GM12878 (cell line): ENCODE measurements around the gene COL21A1. TPM values are rescaled to one million over a fixed set of nuclear protein-coding genes. Genes with fewer than 3 reads are reported as not detected.

ENCODE experiments used
- ATAC-seq: fragments of 200-7000 bp; cut with Tn5 transposase; 3 replicates; pipeline ENCODE4 v1.9.1; 2020; ENCODE audit warnings: mild to moderate bottlenecking, moderate library complexity
- BruUV-seq: library from RNA; stranded (reverse); fragments of 400-500 nt; replicated peaks from 2 replicates; lab custom pipeline; 2021; lab: Mats Ljungman, UMichigan
- CTCF ChIA-PET: fragments of 300-600 bp; sonication (Branson Sonifier 250); formaldehyde crosslinking; extraction: SDS; loops from one replicate; lab custom pipeline; 2021; ENCODE audit warnings: inconsistent platforms; lab: Yijun Ruan, JAX
- POLR2A ChIA-PET: fragments of 350-600 bp; formaldehyde crosslinking; extraction: SDS; loops from one replicate; lab custom pipeline; 2021; ENCODE audit warnings: inconsistent platforms; lab: Charles Lee
- RAD21 ChIA-PET: fragments of 300-600 bp; sonication (Branson Sonifier 250); formaldehyde crosslinking; loops from one replicate; lab custom pipeline; 2023; ENCODE audit warnings: antibody characterized with exemption; ENCODE audit not compliant: unreplicated experiment; lab: Charles Lee
- SMC1A ChIA-PET: fragments of 300-600 bp; sonication (Branson Sonifier 250); formaldehyde crosslinking; loops from one replicate; lab custom pipeline; 2023; ENCODE audit not compliant: unreplicated experiment, uncharacterized antibody; lab: Charles Lee
- DNase-seq: peaks from one replicate; pipeline ENCODE4 v3.0.0-alpha.2; 2011; ENCODE audit warnings: low read depth, low spot score
- FAIRE-seq: peaks from 3 replicates; lab custom pipeline; 2011; peaks lifted over from hg19 to GRCh38; lab: Jason Lieb, UNC
- H2AFZ ChIP-seq: 2 replicates; pipeline ENCODE4 v1.6.0; 2011; ENCODE audit warnings: low read depth, low read length, control low read depth; ENCODE audit not compliant: control insufficient read depth
- H3K27ac ChIP-seq: 2 replicates; pipeline ENCODE4 v1.5.1; 2011; ENCODE audit warnings: control low read depth; ENCODE audit not compliant: control insufficient read depth, insufficient read depth
- H3K27me3 ChIP-seq, 2 experiments: replicated peaks in 1 of 2; 2 replicates each; pipeline versions ENCODE4 v1.6.0 to v1.6.1; 2011; ENCODE audit warnings: low read length in 1 of 2; ENCODE audit not compliant: control insufficient read depth in 2 of 2, insufficient read depth in 2 of 2
- H3K36me3 ChIP-seq, 2 experiments: 2 replicates each; pipeline ENCODE4 v1.5.1; 2011; ENCODE audit warnings: low read length in 1 of 2; ENCODE audit not compliant: control insufficient read depth in 2 of 2, insufficient read depth in 2 of 2
- H3K4me1 ChIP-seq: 2 replicates; pipeline ENCODE4 v1.6.1; 2011; ENCODE audit warnings: mild to moderate bottlenecking, low read length, moderate library complexity, mixed read lengths; ENCODE audit not compliant: control insufficient read depth, insufficient read depth
- H3K4me2 ChIP-seq: 2 replicates; pipeline ENCODE4 v1.6.0; 2011; ENCODE audit warnings: control low read depth; ENCODE audit not compliant: control insufficient read depth, insufficient read depth
- H3K4me3 ChIP-seq: fragments of 200-600 bp; sonication (generic); 2 replicates; pipeline ENCODE4 v1.5.1; 2016
- H3K79me2 ChIP-seq: 2 replicates; pipeline ENCODE4 v1.6.0; 2011; ENCODE audit warnings: low read length; ENCODE audit not compliant: control insufficient read depth, insufficient read depth
- H3K9ac ChIP-seq: 2 replicates; pipeline ENCODE4 v1.8.0; 2011; ENCODE audit warnings: low read length, control low read depth, mixed read lengths; ENCODE audit not compliant: control insufficient read depth, insufficient read depth
- H3K9me3 ChIP-seq: replicated peaks from 3 replicates; pipeline ENCODE4 v1.5.1; 2011; ENCODE audit warnings: mild to moderate bottlenecking, low read length; ENCODE audit not compliant: control insufficient read depth, insufficient read depth
- H4K20me1 ChIP-seq: 2 replicates; pipeline ENCODE4 v1.6.0; 2011; ENCODE audit not compliant: control insufficient read depth, insufficient read depth
- CBX3 ChIP-seq: fragments of 200-600 bp; sonication (generic); IDR thresholded peaks from 2 replicates; pipeline ENCODE4 v1.6.1; 2016; ENCODE audit warnings: low read depth, borderline replicate concordance
- DPF2 ChIP-seq: fragments of 450-650 bp; IDR thresholded peaks from 2 replicates; pipeline ENCODE4 v1.6.1; 2017; ENCODE audit warnings: mild to moderate bottlenecking
- MAX ChIP-seq: IDR thresholded peaks from 2 replicates; pipeline ENCODE4 v1.6.1; 2012; ENCODE audit warnings: low read depth, low read length, improper control_type of control experiment
- MEF2A ChIP-seq: IDR thresholded peaks from 2 replicates; pipeline ENCODE4 v1.6.1; 2011; ENCODE audit warnings: low read depth, mild to moderate bottlenecking, low read length, moderate library complexity; ENCODE audit not compliant: insufficient read depth
- PBX3 ChIP-seq: IDR thresholded peaks from 2 replicates; pipeline ENCODE4 v1.6.1; 2011; ENCODE audit warnings: mild to moderate bottlenecking, low read depth, low read length, moderate library complexity; ENCODE audit not compliant: insufficient replicate concordance
- PKNOX1 ChIP-seq: fragments of 450-650 bp; IDR thresholded peaks from 2 replicates; pipeline ENCODE4 v1.6.1; 2016; ENCODE audit warnings: mild to moderate bottlenecking
- RELA ChIP-seq: fragments of 450-650 bp; IDR thresholded peaks from 2 replicates; pipeline ENCODE4 v1.8.0; 2014; ENCODE audit warnings: borderline replicate concordance; ENCODE audit not compliant: partially characterized antibody
- TCF7 ChIP-seq: IDR thresholded peaks from 2 replicates; pipeline ENCODE4 v1.6.1; 2014; ENCODE audit warnings: antibody characterized with exemption, borderline replicate concordance
- ZSCAN29 ChIP-seq: fragments of 450-650 bp; IDR thresholded peaks from 2 replicates; pipeline ENCODE4 v1.6.1; 2017; ENCODE audit warnings: mild to moderate bottlenecking, moderate library complexity
- WGBS: methylation state at CpG from one replicate; pipeline ENCODE4 v1.1.6; 2016; ENCODE audit warnings: low lambda C conversion rate; ENCODE audit not compliant: insufficient replicate concordance, insufficient coverage; ENCODE audit errors: missing lambda C conversion rate; 5-methylcytosine and 5-hydroxymethylcytosine counted together
- in situ Hi-C: fragments of 300-500 bp; cut with MboI; formaldehyde crosslinking; loops from 9 replicates; pipeline ENCODE4 v1.14.3; 2018; ENCODE audit warnings: mixed read lengths
- intact Hi-C: fragments of 100-400 bp; cut with micrococcal nuclease; formaldehyde crosslinking; loops from one replicate; pipeline ENCODE4 v1.14.2; 2022; ENCODE audit not compliant: unreplicated experiment
- polyA plus RNA-seq, 11 experiments: library from polyadenylated mRNA; depleted of rRNA in 4 of 11; unstranded in 6 of 11; stranded (reverse) in 5 of 11; fragments of >200 nt; fragmentation: Nextera tagmentation in 4 of 11; fragmentation: Illumina TruSeq in 1 of 11; extraction: Ambion mirVana in 4 of 11; extraction: Trizol in 1 of 11; gene quantifications; 1 replicate in 1 of 11; 2 replicates in 10 of 11; pipeline versions ENCODE4 v1.2.1 to v1.2.3, GENCODE V29; 2011 to 2016; ENCODE audit warnings: inconsistent platforms in 2 of 11, missing spikeins in 2 of 11, low read depth in 1 of 11
- total RNA-seq, 4 experiments: library from RNA; depleted of rRNA in 3 of 4; stranded (reverse); fragments of >200 nt in 3 of 4; fragmentation: Illumina TruSeq in 1 of 4; extraction: Trizol in 1 of 4; gene quantifications; 2 replicates each; pipeline versions ENCODE4 v1.2.1 to v1.2.3, GENCODE V29; 2013 to 2021
- TF ChIP-seq, protein P1 (sequence below): fragments of 450-650 bp; IDR thresholded peaks from 2 replicates; pipeline ENCODE4 v1.6.1; 2017; ENCODE audit warnings: mild to moderate bottlenecking

Gene COL21A1
- total and polyA plus RNA-seq, 10 of the 15 experiments (the other 5 are each of a cell fraction or from before 2014, with no cell fraction given): 0.10 TPM; not detected in 9

- TF ChIP-seq PKNOX1: no peak
- TF ChIP-seq PBX3: no peak
- TF ChIP-seq CBX3: no peak
- no peak for TF ChIP-seq MEF2A
- TF ChIP-seq DPF2: no peak
- no peak for TF ChIP-seq MAX
- no peak for TF ChIP-seq ZSCAN29
- TF ChIP-seq RELA: no peak
- TF ChIP-seq, all 136 proteins: peak for 0
Measured at GRCh38 chr6:56231827-56232226, 15.6 kb downstream of the COL21A1 start (continued).

GRCh38 chr6:56230976-56231566, 16.3 kb downstream of the COL21A1 start:
- no peak overlapping the region for H3K4me3 ChIP-seq
- ChIA-PET CTCF (interaction anchor here (1.0 kb wide), 1 partner anchor 8 kb away, joined by 4 read pairs; no protein-coding TSS in a partner anchor), POLR2A (no interaction called here), SMC1A (no interaction called here), RAD21 (no interaction called here)
- no peak overlapping the region for H2AFZ ChIP-seq
- H3K27me3 ChIP-seq: no peaks in the 10 kb centered on the region
- no peaks in the 10 kb centered on the region for H3K9me3 ChIP-seq
- DNase-seq: no peak
- no peaks in the 10 kb centered on the region for H3K79me2 ChIP-seq
- no peak for FAIRE-seq
- TF ChIP-seq, protein P1, sequence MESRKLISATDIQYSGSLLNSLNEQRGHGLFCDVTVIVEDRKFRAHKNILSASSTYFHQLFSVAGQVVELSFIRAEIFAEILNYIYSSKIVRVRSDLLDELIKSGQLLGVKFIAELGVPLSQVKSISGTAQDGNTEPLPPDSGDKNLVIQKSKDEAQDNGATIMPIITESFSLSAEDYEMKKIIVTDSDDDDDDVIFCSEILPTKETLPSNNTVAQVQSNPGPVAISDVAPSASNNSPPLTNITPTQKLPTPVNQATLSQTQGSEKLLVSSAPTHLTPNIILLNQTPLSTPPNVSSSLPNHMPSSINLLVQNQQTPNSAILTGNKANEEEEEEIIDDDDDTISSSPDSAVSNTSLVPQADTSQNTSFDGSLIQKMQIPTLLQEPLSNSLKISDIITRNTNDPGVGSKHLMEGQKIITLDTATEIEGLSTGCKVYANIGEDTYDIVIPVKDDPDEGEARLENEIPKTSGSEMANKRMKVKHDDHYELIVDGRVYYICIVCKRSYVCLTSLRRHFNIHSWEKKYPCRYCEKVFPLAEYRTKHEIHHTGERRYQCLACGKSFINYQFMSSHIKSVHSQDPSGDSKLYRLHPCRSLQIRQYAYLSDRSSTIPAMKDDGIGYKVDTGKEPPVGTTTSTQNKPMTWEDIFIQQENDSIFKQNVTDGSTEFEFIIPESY: no peak
- TF ChIP-seq TCF7: no peak
- no peaks in the 10 kb centered on the region for H3K4me1 ChIP-seq
- no peak for ATAC-seq
- no peak overlapping the region for H3K27ac ChIP-seq
- no peaks in the 10 kb centered on the region for H4K20me1 ChIP-seq
- intact Hi-C loops: no loop called here
- no peak overlapping the region for H3K9ac ChIP-seq
- in situ Hi-C loops: no loop called here
- H3K36me3 ChIP-seq: no peaks in the 10 kb centered on the region
- WGBS: 18% methylated on average over 4 of the region's 4 CpGs
- no peak overlapping the region for H3K4me2 ChIP-seq
- BruUV-seq: no TSS peak
